Panc1 (cell line): ENCODE measurements around the gene MARCHF9. TPM values are rescaled to one million over a fixed set of nuclear protein-coding genes. Genes with fewer than 3 reads are reported as not detected.

ENCODE experiments used
- ATAC-seq: fragments of 200-7000 bp; cut with Tn5 transposase; 2 replicates; pipeline ENCODE4 v1.9.1; 2020; ENCODE audit warnings: mild to moderate bottlenecking, moderate library complexity
- BruUV-seq: library from RNA; stranded (reverse); fragments of 400-500 nt; replicated peaks from 2 replicates; lab custom pipeline; 2021; lab: Mats Ljungman, UMichigan
- CTCF ChIA-PET: fragments of 300-600 bp; sonication (Branson Sonifier 250); formaldehyde crosslinking; loops from one replicate; lab custom pipeline; 2022; ENCODE audit warnings: antibody characterized with exemption; lab: Charles Lee
- POLR2A ChIA-PET: fragments of 300-600 bp; sonication (Branson Sonifier 250); formaldehyde crosslinking; loops from one replicate; lab custom pipeline; 2022; ENCODE audit warnings: antibody characterized with exemption; lab: Charles Lee
- DNase-seq: peaks from one replicate; pipeline ENCODE4 v3.0.0-alpha.2; 2010; ENCODE audit warnings: low read depth, low spot score
- H3K27ac ChIP-seq: 2 replicates; pipeline ENCODE4 v1.5.1; 2011; ENCODE audit warnings: mild to moderate bottlenecking, low read length, inconsistent platforms
- H3K27me3 ChIP-seq: fragments of 200-500 bp; sonication (Bioruptor generic); 2 replicates; pipeline ENCODE4 v1.6.0; 2014; ENCODE audit warnings: low read length, inconsistent platforms; ENCODE audit not compliant: control insufficient read depth, insufficient read depth
- H3K36me3 ChIP-seq: fragments of 200-500 bp; sonication (Bioruptor generic); 2 replicates; pipeline ENCODE4 v1.5.1; 2014; ENCODE audit warnings: inconsistent platforms, mild to moderate bottlenecking, low read length, moderate library complexity; ENCODE audit not compliant: control insufficient read depth, insufficient read depth
- H3K4me1 ChIP-seq: 2 replicates; pipeline ENCODE4 v1.5.1; 2011; ENCODE audit warnings: inconsistent platforms, mild to moderate bottlenecking, low read length, moderate library complexity; ENCODE audit not compliant: control insufficient read depth, insufficient read depth
- H3K4me3 ChIP-seq, 2 experiments: 2 replicates each; pipeline ENCODE4 v1.5.1; 2011 to 2012; ENCODE audit warnings: low read depth in 2 of 2, low read length in 2 of 2, mild to moderate bottlenecking in 2 of 2, inconsistent platforms in 1 of 2, moderate library complexity in 1 of 2
- H3K9me3 ChIP-seq: fragments of 200-500 bp; sonication (Bioruptor generic); 2 replicates; pipeline ENCODE4 v1.5.1; 2014; ENCODE audit warnings: low read depth, mild to moderate bottlenecking, inconsistent platforms, low read length, moderate library complexity; ENCODE audit not compliant: control insufficient read depth, insufficient read depth
- CTCF ChIP-seq: fragments of 450-650 bp; IDR thresholded peaks from 2 replicates; pipeline ENCODE4 v1.5.1; 2017; ENCODE audit warnings: mild to moderate bottlenecking
- POLR2AphosphoS5 ChIP-seq: IDR thresholded peaks from 2 replicates; pipeline ENCODE4 v1.6.1; 2012; ENCODE audit warnings: mild to moderate bottlenecking, low read depth, low read length, moderate library complexity
- REST ChIP-seq, 2 experiments: IDR thresholded peaks; 2 replicates each; pipeline ENCODE4 v1.6.1; 2011 to 2012; ENCODE audit warnings: low read depth in 2 of 2, control low read depth in 1 of 2, low read length in 1 of 2, mild to moderate bottlenecking in 1 of 2, moderate library complexity in 1 of 2; ENCODE audit not compliant: insufficient read depth in 1 of 2
- SIN3A ChIP-seq: IDR thresholded peaks from 2 replicates; pipeline ENCODE4 v1.6.1; 2012; ENCODE audit warnings: low read depth, mild to moderate bottlenecking, low read length, moderate library complexity, borderline replicate concordance; ENCODE audit not compliant: insufficient read depth
- TCF7L2 ChIP-seq: IDR thresholded peaks from 2 replicates; pipeline ENCODE4 v1.6.1; 2011; ENCODE audit warnings: mild to moderate bottlenecking, low read depth, low read length, inconsistent platforms
- in situ Hi-C: cut with HindIII; loops from 2 replicates; pipeline ENCODE4 v1.10.0; 2016; ENCODE audit warnings: low sequenced_read_pairs, low pct_unique_long_range_greater_than_20kb
- intact Hi-C: fragments of 100-400 bp; cut with micrococcal nuclease; formaldehyde crosslinking; loops from one replicate; pipeline ENCODE4 v1.10.0; 2022; ENCODE audit not compliant: unreplicated experiment
- total RNA-seq: library from RNA; stranded (reverse); gene quantifications from one replicate; pipeline ENCODE4 v1.2.1, GENCODE V29; 2021; ENCODE audit not compliant: unreplicated experiment

The MARCHF9 gene
- total RNA-seq, 1 experiment from 2014 or later: 2.3 TPM

- Histone ChIP-seq H3K27ac (no peak overlapping the region), H3K27me3 (no peaks in the 10 kb centered on the region; the same call in 1 of the 2 replicates), H3K9me3 (no peaks in the 10 kb centered on the region), H3K36me3 (no peaks in the 10 kb centered on the region), H3K4me1 (peaks cover 7% of the 10 kb centered on the region; the same call in 1 of the 2 replicates), H3K4me3 (no peak overlapping the region)
- DNase-seq (no peak), ATAC-seq (peak; percentile 2)
- in situ Hi-C loops (no loop called here), intact Hi-C loops (loop anchor here (5.0 kb wide), 1 partner anchor 153 kb away; no protein-coding TSS in a partner anchor)
- ChIA-PET CTCF (interaction anchor here (0.6 to 1.6 kb wide), 7 partner anchors 9 to 276 kb away, joined by 3 to 9 read pairs (median 3); no protein-coding TSS in a partner anchor), POLR2A (interaction anchor here (0.7 kb wide), 1 partner anchor 1380 kb away, joined by 3 read pairs; no protein-coding TSS in a partner anchor)
- TF ChIP-seq TCF7L2 (no peak), SIN3A (no peak), POLR2AphosphoS5 (no peak), CTCF (no peak), REST (IDR thresholded peaks at IDR 0.05; ENCODE audit: insufficient read depth in 1 of 2, low read depth in 2 of 2, low read length in 1 of 2) (no peak)
- BruUV-seq: no TSS peak
Observed at GRCh38 chr12:57735198-57735855, 19.6 kb upstream of the MARCHF9 start.

- Histone ChIP-seq H3K4me3 (peak overlapping the region; percentile 31 to 54), H3K4me1 (peaks cover 7% of the 10 kb centered on the region; the same call in 1 of the 2 replicates), H3K9me3 (no peaks in the 10 kb centered on the region), H3K27ac (no peak overlapping the region), H3K36me3 (no peaks in the 10 kb centered on the region), H3K27me3 (no peaks in the 10 kb centered on the region; the same call in 1 of the 2 replicates)
- in situ Hi-C loops: no loop called here
- CTCF ChIA-PET: interaction anchor here (0.6 to 1.6 kb wide), 7 partner anchors 9 to 277 kb away, joined by 3 to 12 read pairs (median 4); no protein-coding TSS in a partner anchor
- ATAC-seq (peak; percentile 82), DNase-seq (no peak)
- intact Hi-C loops: loop anchor here (5.0 kb wide), 1 partner anchor 154 kb away; no protein-coding TSS in a partner anchor
- no TSS peak for BruUV-seq
- TF ChIP-seq CTCF (peak; percentile 80), TCF7L2 (no peak)
- POLR2A ChIA-PET: interaction anchor here (0.8 kb wide), 1 partner anchor 9 kb away, joined by 4 read pairs; the partner anchor contains the start of gene TSPAN31
Observed at GRCh38 chr12:57735952-57736740, 18.8 kb upstream of the MARCHF9 start.
